KOPT-K1 (cell line): ENCODE measurements around the gene ARHGEF28.

Experiments used
- H3K27ac ChIP-seq: fragments of 200-600 bp; sonication (generic); 2 replicates; pipeline ENCODE4 v1.5.1; 2016; ENCODE audit warnings: antibody characterized with exemption, mild to moderate bottlenecking, low read depth, low read length; ENCODE audit not compliant: poor library complexity, severe bottlenecking
- H3K36me3 ChIP-seq: fragments of 200-600 bp; sonication (generic); 2 replicates; pipeline ENCODE4 v1.5.1; 2017; ENCODE audit warnings: antibody characterized with exemption, mild to moderate bottlenecking, low read length, moderate library complexity; ENCODE audit not compliant: insufficient read depth
- H3K9me3 ChIP-seq: fragments of 200-600 bp; sonication (generic); 2 replicates; pipeline ENCODE4 v1.5.1; 2017; ENCODE audit warnings: antibody characterized with exemption, low read length, mild to moderate bottlenecking; ENCODE audit not compliant: insufficient read depth, poor library complexity, severe bottlenecking

The ARHGEF28 gene

DNA sequence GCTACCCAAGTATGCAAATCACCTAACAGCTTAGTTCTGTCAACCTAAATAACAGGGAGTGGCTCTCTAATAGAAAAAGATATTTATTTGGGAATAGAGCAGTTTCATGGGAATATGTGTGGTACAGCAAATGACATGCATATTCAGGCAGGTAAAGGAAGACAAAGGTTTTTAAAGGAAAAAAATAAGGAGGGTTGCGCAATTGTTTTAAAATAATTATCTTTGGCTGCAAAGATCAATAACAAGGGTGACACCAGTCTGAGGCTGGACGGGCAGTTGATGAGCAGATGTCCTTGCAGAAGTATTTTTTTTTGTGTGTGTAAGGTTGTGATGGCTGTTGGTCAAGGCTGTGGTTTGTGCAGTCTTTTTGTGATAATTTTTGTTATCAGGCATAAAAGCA, 332.0 kb downstream of the ARHGEF28 start:
- no peak overlapping the region for H3K27ac ChIP-seq

DNA sequence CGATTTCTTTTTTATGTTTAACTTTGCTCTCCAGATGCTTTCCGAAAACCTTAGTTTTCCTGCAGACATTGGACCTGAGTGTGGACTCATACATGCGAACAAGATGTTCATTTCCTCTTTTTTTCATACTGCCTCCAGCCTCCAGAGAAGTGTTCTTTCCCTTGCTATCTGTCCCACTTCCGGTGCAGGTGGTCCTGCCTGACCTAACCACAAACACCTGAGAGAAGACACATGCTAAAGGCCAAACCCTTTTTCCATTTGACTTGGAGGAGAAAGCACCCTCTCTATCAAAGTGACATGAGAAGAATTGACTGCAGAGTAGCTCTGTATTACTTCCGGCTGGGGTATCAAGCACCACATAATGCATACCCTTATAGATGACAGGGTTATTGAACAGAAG, 334.0 kb downstream of the ARHGEF28 start:
- H3K36me3 ChIP-seq: no peaks in the 10 kb centered on the region
- H3K27ac ChIP-seq: peak overlapping the region; percentile 19
- H3K9me3 ChIP-seq: no peaks in the 10 kb centered on the region

More for the DNA sequence above, 332.0 kb downstream of the ARHGEF28 start:
- no peaks in the 10 kb centered on the region for H3K9me3 ChIP-seq
- H3K36me3 ChIP-seq: no peaks in the 10 kb centered on the region

DNA sequence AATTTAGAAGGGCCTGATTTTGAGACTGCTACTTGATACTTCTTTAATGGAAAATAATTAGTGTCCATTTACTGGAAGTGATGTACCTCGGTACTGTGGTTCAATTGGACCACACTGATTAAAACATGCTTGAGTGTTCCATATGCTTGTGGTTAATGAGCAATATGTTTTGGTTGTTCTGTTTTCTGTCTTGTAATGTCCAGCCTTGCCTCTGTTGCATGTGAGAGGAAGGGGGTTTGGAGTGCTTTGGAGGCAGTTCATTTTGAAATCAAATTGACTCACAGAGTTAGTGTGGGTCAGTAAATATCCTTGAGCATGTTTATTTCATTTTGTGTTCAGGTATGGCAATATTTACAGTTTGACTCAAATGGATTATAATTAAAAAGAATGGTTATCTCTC, 334.4 kb downstream of the ARHGEF28 start:
- Histone ChIP-seq H3K36me3 (no peaks in the 10 kb centered on the region), H3K27ac (peak overlapping the region; percentile 19), H3K9me3 (no peaks in the 10 kb centered on the region)

DNA sequence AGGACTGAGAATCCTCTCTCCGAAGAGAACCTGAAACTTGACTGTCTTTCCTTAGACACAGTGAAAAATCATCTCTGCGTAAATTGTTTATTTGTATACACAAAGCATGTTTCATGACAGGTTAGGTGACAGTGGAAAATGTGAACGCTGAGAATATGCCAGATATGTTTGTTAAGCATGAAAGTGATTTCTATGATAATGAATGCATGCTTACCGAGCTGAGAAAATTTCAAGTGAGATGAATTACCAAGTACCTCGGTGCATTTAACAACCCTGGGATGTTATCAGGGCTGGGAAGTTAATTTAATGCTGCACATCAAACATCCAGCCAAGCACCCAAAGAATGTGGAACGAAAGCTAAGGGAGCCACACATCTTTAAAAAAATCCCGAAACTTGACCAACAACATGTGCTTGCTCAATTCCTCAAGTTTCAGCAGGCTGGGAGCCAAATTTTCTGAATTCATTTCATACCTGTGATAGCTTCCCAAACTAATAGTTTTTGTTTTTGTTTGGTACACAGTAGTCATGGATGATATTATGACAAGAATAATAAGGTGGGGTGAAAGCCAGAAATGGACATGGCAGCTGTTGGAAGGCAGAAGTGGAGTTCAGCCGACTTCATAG, 336.9 kb downstream of the ARHGEF28 start:
- H3K36me3 ChIP-seq: no peaks in the 10 kb centered on the region
- H3K9me3 ChIP-seq: no peaks in the 10 kb centered on the region
- H3K27ac ChIP-seq: no peak overlapping the region

DNA sequence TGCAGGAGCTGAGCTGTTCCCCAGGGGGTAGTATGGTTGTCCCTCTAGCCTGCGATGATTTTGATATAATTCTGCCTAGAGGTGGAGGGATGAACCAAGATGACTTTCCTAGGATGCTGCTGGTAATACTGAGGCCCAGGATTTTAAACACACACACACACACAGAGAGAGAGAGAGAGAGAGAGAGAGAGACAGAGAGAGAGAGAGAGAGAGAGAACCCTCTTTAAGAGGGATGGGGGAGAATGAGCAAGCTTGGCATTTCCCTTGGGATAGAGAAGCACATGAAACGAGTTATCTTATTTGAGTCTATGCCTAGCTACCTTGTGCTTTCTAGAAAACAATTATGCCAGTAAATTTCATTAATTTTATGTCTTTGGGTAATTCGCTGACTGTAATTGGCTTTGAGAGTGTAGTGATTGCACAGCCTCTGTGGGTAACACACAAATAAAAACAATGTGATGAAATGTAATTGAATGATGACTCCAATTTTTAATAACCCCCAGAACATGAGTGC, 338.4 kb downstream of the ARHGEF28 start:
- Histone ChIP-seq H3K27ac (no peak overlapping the region), H3K9me3 (no peaks in the 10 kb centered on the region), H3K36me3 (no peaks in the 10 kb centered on the region)

DNA sequence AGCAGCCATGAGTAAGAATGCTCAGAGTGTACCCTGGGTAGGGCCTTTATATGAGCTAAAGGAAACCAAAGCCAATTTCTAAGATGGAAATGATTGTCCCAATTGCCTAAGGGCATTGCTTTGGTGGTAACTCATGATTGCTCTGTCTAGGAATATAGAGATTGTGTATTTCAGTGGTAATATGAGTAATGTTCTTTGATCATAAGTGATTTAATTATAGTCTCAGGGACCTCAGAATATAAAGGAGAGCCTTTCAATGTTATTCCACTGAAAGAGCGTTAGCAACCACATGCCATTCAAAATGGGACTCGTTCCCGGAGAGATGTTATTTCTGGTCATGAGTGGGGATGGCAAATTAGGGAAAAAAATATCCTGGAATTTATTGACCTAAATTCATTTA, 340.5 kb downstream of the ARHGEF28 start:
- no peak overlapping the region for H3K27ac ChIP-seq
- H3K9me3 ChIP-seq: no peaks in the 10 kb centered on the region
- H3K36me3 ChIP-seq: no peaks in the 10 kb centered on the region

DNA sequence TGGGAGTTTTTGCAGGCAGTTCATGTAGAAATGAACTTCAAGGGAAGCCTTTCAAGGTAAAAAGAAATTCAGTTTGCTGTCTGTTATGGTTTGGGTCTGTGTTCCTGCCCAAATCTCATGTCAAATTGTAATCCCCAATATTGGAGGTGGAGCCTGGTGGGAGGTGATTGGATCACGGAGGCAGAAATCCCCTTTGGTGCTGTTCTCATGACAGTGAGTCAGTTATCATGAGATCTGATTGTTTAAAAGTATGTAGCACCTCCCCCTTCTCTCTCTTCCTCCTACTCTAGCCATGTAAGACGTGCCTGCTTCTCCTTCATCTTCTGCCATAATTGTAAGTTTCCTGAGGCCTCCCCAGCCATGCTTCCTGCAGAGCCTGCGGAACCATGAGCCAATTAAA, 341.4 kb downstream of the ARHGEF28 start:
- Histone ChIP-seq H3K27ac (no peak overlapping the region), H3K9me3 (no peaks in the 10 kb centered on the region), H3K36me3 (no peaks in the 10 kb centered on the region)

DNA sequence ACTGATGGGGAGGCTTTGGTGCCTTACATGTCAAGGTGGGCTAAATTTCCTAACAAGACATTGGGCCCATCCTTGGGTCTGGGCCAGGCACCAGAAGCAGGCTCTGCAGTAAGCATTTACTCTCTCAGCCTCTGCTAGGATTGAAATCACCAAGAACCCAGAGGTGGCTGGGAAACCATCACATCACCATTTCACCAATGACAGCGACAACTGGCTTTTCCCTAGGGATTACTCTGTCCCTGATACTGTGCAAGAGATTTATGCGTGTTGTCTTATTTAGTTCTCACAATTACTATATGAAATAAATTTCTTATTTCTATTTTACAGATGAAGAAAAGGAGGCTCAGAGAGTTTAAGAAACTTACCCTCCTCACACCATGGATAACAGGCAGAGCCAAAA, 342.2 kb downstream of the ARHGEF28 start:
- Histone ChIP-seq H3K27ac (no peak overlapping the region), H3K9me3 (no peaks in the 10 kb centered on the region), H3K36me3 (no peaks in the 10 kb centered on the region)

DNA sequence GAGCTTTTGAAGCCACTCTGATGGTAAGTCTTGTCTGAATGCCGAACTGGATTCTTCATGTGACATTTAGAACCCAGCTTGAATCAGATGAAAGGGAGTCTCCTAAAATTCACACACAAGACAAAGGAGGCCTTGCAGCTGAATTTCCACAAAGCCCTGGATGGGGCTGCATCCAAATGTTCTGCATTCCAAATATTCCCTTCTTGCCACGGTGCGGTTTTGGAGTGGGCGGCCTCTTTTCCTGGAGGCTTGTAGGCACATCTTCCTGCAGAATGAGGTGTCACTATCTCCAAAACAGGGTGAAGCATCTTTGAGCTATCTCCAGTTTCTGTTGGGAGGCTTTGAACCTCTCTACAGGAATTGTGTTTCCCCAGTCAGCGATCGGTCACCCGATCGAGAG, 342.7 kb downstream of the ARHGEF28 start:
- Histone ChIP-seq H3K9me3 (no peaks in the 10 kb centered on the region), H3K36me3 (no peaks in the 10 kb centered on the region), H3K27ac (no peak overlapping the region)

DNA sequence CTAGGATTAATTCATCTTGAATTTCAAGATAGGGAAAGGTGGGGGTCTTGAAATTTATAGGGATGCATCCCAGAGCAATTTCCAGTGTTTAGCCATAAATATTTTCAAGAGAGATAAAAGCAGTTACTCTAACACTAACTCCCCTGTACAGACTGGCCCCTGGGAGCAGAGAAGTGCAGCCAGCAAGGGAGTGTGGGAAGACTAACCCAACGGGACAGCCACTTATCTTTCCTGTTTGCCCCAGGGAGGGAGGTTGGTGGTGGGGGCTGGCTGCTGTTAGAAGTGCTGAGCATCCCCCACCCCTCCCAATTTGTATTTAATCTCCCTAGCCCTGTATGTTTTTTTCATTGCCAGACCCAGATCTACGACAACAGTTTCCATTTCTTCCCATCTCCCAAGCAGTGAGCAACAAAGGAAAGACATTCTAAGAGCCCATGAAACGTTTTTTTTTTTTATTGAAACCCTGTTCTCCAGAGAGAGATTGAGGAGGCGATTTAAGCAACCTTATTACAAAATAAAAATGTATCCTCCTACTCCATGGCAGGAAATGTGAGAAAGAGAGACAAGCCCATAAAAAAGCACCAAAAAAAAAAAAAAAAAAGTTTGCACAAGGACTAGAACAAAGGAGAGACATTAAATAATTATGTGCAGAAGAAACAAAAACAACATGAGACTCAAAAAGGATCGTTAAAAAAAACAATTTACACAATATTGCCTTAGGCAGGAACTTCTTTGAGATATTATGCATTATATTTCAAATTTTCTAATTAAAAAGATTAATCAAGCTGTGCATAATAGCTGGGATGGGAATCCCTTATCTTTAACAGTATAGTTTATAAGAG, 343.4 kb downstream of the ARHGEF28 start:
- Histone ChIP-seq H3K36me3 (no peaks in the 10 kb centered on the region), H3K27ac (no peak overlapping the region), H3K9me3 (no peaks in the 10 kb centered on the region)

DNA sequence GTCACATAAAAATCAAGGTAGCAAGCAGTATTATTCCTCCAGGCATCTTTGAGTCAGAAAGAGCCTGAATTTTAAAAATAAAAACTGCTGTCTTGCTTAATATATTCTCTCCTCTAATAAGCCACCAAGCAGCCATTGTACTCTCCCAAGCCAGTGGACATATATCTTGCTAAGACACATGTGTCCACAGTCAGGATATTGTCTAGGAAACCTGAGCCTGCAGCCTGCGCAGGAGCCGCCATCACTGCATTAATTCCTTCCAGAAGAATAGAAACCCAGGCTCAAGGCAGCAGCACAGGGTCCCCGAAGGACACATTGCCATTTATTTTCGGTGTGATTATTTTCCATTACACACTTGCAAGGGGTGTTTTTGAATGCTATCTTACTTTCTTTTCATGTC, 345.3 kb downstream of the ARHGEF28 start:
- Histone ChIP-seq H3K9me3 (no peaks in the 10 kb centered on the region), H3K27ac (no peak overlapping the region), H3K36me3 (no peaks in the 10 kb centered on the region)

DNA sequence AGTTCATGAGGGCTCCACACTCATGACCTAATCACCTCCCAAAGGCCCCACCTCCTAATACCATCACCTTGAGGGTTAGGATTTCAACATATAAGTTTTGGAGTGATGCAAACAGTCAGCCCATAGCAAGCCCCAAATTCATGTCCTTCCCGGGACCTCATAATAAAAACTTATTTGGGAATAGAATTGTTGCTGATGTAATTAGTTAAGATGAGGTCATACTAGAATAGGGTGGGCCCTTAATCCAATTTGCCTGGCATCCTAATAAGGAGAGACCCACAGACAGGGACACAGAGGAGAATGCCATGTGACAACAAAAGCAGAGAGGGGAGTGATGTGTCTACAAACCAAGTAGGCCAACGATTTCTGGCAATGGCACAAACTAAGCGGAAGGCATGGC, 347.1 kb downstream of the ARHGEF28 start:
- no peaks in the 10 kb centered on the region for H3K36me3 ChIP-seq
- H3K27ac ChIP-seq: no peak overlapping the region
- no peaks in the 10 kb centered on the region for H3K9me3 ChIP-seq

DNA sequence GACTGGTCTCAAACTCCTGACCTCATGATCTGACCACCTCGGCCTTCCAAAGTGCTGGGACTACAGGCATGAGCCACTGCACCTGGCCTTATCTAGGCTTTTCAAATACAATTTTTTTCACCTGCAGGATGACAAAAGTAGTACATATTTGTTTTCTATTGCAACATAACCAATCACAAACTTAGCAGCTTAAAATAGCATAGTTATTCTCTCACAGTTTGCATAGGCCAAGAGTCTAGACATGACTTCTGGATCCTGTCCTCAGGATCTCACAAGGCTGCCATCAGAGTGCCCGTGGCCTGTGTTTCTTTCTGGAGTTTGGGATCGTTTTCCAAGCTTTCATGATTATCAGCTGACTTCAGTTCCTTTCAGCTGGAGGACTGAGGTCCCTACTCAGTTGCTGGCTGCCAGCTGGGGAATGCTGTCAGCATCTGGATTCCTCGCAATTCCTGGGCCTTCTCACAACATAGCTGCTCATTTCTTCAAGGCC, 348.9 kb downstream of the ARHGEF28 start:
- Histone ChIP-seq H3K27ac (no peak overlapping the region), H3K36me3 (no peaks in the 10 kb centered on the region), H3K9me3 (no peaks in the 10 kb centered on the region)

DNA sequence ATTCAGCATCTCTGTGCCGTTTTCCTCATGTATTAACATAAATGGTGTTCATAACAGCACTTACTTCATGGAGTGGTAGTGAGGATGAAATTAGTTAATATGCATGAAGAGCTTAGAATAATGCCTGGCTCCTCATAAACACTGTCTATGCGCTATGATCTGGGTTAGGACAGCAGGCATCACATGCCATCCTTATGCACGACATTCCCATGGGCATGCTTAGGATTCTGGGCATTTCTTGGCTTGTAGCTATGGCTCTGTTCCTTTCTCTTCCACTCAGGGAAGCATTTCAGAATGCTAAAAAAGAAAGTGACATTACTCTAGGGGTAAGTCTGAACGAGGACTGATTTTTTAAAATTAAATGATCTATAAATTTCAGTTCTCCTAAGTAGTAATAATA, 349.8 kb downstream of the ARHGEF28 start:
- H3K9me3 ChIP-seq: no peaks in the 10 kb centered on the region
- H3K27ac ChIP-seq: no peak overlapping the region
- no peaks in the 10 kb centered on the region for H3K36me3 ChIP-seq

DNA sequence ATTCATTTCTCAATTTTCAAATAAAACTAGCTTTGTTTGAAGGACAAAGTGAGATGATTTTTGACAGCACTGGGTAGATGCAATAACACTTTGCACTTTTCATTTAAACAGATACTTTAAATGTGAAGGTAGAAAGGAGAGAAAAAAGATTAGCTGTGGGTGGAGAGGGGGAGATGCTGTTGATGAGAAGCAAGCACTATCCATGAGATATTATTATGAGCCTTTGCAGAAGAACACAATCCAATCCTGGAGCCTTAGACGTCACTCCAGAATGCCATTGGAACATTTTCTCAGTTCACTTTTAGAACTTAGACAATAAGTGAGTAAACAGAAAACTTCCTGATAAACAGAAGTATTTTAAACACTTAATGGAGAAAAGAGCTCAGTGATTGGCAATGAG, 351.1 kb downstream of the ARHGEF28 start:
- Histone ChIP-seq H3K9me3 (no peaks in the 10 kb centered on the region), H3K27ac (no peak overlapping the region), H3K36me3 (no peaks in the 10 kb centered on the region)
